ENCODE results near the gene NKPD1. TPM values are rescaled to one million over a fixed set of nuclear protein-coding genes. Genes with fewer than 3 reads are reported as not detected.

Gene NKPD1
- total and polyA plus RNA-seq, 9 of the 15 experiments (the other 6 are each of a cell fraction or from before 2014, with no cell fraction given) = 0.03 to 0.09 (median 0.04) TPM; not detected in 5

DNA sequence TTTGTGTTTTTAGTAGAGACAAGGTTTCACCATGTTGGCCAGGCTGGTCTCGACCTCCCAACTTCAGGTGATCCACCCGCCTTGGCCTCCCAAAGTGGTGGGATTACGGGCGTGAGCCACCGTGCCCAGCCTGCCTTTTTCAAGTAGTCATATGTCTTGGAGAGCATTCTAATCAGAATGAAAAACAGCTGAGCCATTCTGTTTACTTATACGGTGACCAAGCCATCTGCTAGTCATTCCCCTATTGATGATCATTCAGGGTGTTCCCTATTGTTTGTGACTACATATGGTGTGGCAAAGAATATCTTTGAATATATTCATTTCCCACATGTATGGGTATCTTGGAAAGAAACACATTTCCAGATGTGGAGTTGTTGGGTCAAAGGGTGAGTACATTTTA, 35.0 kb upstream of the NKPD1 start (continued):
- TF ChIP-seq, protein P1, sequence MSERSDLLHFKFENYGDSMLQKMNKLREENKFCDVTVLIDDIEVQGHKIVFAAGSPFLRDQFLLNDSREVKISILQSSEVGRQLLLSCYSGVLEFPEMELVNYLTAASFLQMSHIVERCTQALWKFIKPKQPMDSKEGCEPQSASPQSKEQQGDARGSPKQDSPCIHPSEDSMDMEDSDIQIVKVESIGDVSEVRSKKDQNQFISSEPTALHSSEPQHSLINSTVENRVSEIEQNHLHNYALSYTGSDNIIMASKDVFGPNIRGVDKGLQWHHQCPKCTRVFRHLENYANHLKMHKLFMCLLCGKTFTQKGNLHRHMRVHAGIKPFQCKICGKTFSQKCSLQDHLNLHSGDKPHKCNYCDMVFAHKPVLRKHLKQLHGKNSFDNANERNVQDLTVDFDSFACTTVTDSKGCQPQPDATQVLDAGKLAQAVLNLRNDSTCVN (CRISPR knock-in tag; IDR thresholded peaks at IDR 0.05) = no peak
- TF ChIP-seq ZC3H8 (IDR thresholded peaks at IDR 0.05) (no peak), ZNF316 (IDR thresholded peaks at IDR 0.05) (peak; percentile 85), RFX1 (IDR thresholded peaks at IDR 0.05) (no peak), DDX20 (tag; IDR thresholded peaks at IDR 0.05; ENCODE audit: low read depth) (no peak), BRD9 (IDR thresholded peaks at IDR 0.05; ENCODE audit: low read depth, partially characterized antibody) (no peak), CBX3 (IDR thresholded peaks at IDR 0.05; ENCODE audit: borderline replicate concordance in 1 of 2, low read length in 2 of 2) (no peak), TBL1XR1 (IDR thresholded peaks at IDR 0.05; ENCODE audit: low read length in 2 of 2) (no peak), MAFG (tag; conservative IDR thresholded peaks at IDR 0.05) (peak; percentile 78), MTA1 (IDR thresholded peaks at IDR 0.05; ENCODE audit: borderline replicate concordance) (no peak), POLR2A (conservative IDR thresholded peaks at IDR 0.05) (no peak), FOXK2 (conservative IDR thresholded peaks at IDR 0.05 in 1 of 2, IDR thresholded peaks at IDR 0.05 in 1 of 2; ENCODE audit: low read depth in 2 of 2) (peak; percentile 35 to 46; a peak in 1 of 4 replicates), YBX1 (IDR thresholded peaks at IDR 0.05) (no peak), FOXJ2 (tag; IDR thresholded peaks at IDR 0.05) (no peak), HNRNPL (IDR thresholded peaks at IDR 0.05; ENCODE audit: low read depth, low read length) (no peak)
- TF ChIP-seq, protein P2, sequence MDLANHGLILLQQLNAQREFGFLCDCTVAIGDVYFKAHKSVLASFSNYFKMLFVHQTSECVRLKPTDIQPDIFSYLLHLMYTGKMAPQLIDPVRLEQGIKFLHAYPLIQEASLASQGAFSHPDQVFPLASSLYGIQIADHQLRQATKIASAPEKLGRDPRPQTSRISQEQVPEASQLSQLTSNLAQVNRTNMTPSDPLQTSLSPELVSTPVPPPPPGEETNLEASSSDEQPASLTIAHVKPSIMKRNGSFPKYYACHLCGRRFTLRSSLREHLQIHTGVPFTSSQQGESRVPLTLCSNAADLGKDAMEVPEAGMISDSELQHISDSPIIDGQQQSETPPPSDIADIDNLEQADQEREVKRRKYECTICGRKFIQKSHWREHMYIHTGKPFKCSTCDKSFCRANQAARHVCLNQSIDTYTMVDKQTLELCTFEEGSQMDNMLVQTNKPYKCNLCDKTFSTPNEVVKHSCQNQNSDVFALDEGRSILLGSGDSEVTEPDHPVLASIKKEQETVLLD (IDR thresholded peaks at IDR 0.05) = no peak
- TF ChIP-seq, protein P3, sequence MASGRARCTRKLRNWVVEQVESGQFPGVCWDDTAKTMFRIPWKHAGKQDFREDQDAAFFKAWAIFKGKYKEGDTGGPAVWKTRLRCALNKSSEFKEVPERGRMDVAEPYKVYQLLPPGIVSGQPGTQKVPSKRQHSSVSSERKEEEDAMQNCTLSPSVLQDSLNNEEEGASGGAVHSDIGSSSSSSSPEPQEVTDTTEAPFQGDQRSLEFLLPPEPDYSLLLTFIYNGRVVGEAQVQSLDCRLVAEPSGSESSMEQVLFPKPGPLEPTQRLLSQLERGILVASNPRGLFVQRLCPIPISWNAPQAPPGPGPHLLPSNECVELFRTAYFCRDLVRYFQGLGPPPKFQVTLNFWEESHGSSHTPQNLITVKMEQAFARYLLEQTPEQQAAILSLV (tag; IDR thresholded peaks at IDR 0.05) = no peak
- TF ChIP-seq, protein P4, sequence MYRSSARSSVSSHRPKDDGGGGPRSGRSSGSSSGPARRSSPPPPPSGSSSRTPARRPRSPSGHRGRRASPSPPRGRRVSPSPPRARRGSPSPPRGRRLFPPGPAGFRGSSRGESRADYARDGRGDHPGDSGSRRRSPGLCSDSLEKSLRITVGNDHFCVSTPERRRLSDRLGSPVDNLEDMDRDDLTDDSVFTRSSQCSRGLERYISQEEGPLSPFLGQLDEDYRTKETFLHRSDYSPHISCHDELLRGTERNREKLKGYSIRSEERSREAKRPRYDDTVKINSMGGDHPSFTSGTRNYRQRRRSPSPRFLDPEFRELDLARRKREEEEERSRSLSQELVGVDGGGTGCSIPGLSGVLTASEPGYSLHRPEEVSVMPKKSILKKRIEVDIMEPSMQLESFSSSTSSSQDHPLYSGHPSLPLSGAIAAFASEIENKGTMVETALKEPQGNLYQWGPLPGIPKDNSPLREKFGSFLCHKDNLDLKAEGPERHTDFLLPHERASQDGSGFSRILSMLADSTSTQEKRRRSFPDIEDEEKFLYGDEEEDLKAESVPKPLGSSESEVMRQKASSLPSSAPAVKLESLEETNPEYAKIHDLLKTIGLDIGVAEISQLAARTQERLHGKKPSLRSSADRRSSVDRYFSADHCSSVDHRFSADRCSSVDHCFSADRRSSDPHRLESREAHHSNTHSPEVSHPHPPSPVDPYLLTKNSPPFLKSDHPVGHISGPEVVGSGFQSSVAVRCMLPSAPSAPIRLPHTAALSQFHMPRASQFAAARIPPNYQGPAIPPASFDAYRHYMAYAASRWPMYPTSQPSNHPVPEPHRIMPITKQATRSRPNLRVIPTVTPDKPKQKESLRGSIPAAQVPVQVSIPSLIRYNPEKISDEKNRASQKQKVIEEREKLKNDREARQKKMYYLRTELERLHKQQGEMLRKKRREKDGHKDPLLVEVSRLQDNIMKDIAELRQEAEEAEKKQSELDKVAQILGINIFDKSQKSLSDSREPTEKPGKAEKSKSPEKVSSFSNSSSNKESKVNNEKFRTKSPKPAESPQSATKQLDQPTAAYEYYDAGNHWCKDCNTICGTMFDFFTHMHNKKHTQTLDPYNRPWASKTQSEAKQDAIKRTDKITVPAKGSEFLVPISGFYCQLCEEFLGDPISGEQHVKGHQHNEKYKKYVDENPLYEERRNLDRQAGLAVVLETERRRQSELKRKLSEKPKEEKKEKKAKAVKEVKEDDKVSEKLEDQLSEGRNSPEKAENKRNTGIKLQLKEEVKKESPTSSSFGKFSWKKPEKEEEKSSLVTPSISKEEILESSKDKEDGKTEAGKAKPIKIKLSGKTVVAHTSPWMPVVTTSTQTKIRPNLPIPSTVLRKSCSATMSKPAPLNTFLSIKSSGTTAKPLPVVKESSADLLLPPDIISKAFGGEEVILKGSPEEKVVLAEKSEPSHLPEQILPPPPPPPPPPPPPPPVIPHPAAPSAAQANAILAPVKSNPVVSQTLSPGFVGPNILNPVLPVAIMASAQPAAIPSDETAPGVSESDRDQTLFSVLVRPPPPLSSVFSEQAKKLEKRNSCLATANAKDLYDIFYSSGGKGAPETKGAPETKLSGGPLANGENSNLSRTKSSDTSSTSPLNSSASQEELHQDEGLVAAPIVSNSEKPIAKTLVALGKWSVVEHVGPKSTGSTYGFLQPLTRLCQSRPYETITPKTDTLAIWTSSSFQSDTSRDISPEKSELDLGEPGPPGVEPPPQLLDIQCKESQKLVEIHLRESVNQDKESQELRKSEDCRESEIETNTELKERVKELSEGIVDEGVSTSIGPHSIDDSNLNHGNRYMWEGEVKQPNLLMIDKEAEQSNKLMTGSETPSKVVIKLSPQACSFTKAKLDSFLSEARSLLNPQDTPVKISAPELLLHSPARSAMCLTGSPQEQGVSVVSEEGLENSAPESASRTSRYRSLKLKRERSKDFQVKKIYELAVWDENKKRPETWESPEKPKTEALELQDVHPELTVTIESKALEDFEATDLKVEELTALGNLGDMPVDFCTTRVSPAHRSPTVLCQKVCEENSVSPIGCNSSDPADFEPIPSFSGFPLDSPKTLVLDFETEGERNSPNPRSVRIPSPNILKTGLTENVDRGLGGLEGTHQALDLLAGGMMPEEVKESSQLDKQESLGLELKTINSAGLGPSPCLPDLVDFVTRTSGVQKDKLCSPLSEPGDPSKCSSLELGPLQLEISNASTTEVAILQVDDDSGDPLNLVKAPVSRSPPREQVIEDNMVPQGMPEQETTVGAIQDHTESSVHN (IDR thresholded peaks at IDR 0.05; ENCODE audit: borderline replicate concordance in 1 of 2, low read depth in 1 of 2) = 0 out of 4 replicates have a peak, but pooled peaks of 1 of the 2 experiments have one; percentile 33

All from K562 (cell line).